22Rv1 (cell line): ENCODE measurements around the gene RHOB.

Experiments used
- CTCF ChIP-seq: fragments of 450-650 bp; IDR thresholded peaks from 2 replicates; pipeline ENCODE4 v1.5.1; 2017; ENCODE audit warnings: mild to moderate bottlenecking
- ZFX ChIP-seq: fragments of 450-650 bp; IDR thresholded peaks from 2 replicates; pipeline ENCODE4 v1.6.1; 2017; ENCODE audit warnings: antibody characterized with exemption, borderline replicate concordance

GRCh38 chr2:20421988-20422370 lies 24.9 kb upstream of the RHOB start:
- TF ChIP-seq CTCF (no peak), ZFX (no peak)
